CD8-positive, alpha-beta memory T cell (primary cell): ENCODE data around the gene FTO. TPM values are rescaled to one million over a fixed set of nuclear protein-coding genes. Genes with fewer than 3 reads are reported as not detected.
"Not testable (repeated sequence)": the region's sequence is repeated elsewhere in the genome, so short reads cannot be mapped to it uniquely, and the experiment has no call there.

ENCODE experiments used
- CTCF ChIA-PET: fragments of 350-600 bp; sonication (Branson Sonifier 250); formaldehyde crosslinking; loops from one replicate; lab custom pipeline; 2021; ENCODE audit warnings: antibody characterized with exemption; lab: Charles Lee
- POLR2A ChIA-PET: fragments of 350-600 bp; sonication (Branson Sonifier 250); formaldehyde crosslinking; loops from one replicate; lab custom pipeline; 2021; ENCODE audit warnings: antibody characterized with exemption; lab: Charles Lee
- DNase-seq, 5 donors: peaks; one replicate each; pipeline versions ENCODE4 v3.0.0 to v3.0.0-alpha.2; 2020 to 2022; ENCODE audit warnings: mixed read lengths in 1 of 5
- H3K27ac ChIP-seq: one replicate; pipeline ENCODE4 v1.7.0; 2013; ENCODE audit warnings: low read depth, mild to moderate bottlenecking, low read length, moderate library complexity
- H3K27me3 ChIP-seq: 2 replicates; pipeline ENCODE4 v1.7.0; 2013; ENCODE audit warnings: low read length, mild to moderate bottlenecking; ENCODE audit not compliant: insufficient read depth, poor library complexity, severe bottlenecking
- H3K36me3 ChIP-seq: 2 replicates; pipeline ENCODE4 v1.7.0; 2013; ENCODE audit warnings: mild to moderate bottlenecking, low read length, moderate library complexity; ENCODE audit not compliant: insufficient read depth
- H3K4me1 ChIP-seq: 2 replicates; pipeline ENCODE4 v1.7.0; 2013; ENCODE audit warnings: mild to moderate bottlenecking, low read length, moderate library complexity; ENCODE audit not compliant: insufficient read depth
- H3K4me3 ChIP-seq: 2 replicates; pipeline ENCODE4 v1.7.0; 2013; ENCODE audit warnings: mild to moderate bottlenecking, low read length
- H3K9me3 ChIP-seq: 2 replicates; pipeline ENCODE4 v1.7.0; 2013; ENCODE audit warnings: mild to moderate bottlenecking, low read length
- H3K27ac Mint-ChIP-seq, 8 donors: one replicate each; pipeline ENCODE4 v1.8.0; 2020 to 2021; ENCODE audit warnings: mixed read lengths in 8 of 8, mild to moderate bottlenecking in 6 of 8, inconsistent platforms in 3 of 8, moderate library complexity in 3 of 8
- H3K27me3 Mint-ChIP-seq, 2 donors: one replicate each; pipeline ENCODE4 v1.8.0; 2020 to 2021; ENCODE audit warnings: mixed read lengths in 2 of 2, mild to moderate bottlenecking in 1 of 2, moderate library complexity in 1 of 2
- H3K36me3 Mint-ChIP-seq, 3 donors: one replicate each; pipeline ENCODE4 v1.8.0; 2020 to 2021; ENCODE audit warnings: mixed read lengths in 3 of 3, inconsistent platforms in 1 of 3, mild to moderate bottlenecking in 1 of 3
- H3K4me1 Mint-ChIP-seq, 3 donors: one replicate each; pipeline ENCODE4 v1.8.0; 2020 to 2021; ENCODE audit warnings: mixed read lengths in 3 of 3, inconsistent platforms in 1 of 3, mild to moderate bottlenecking in 1 of 3
- H3K4me3 Mint-ChIP-seq, 7 donors: one replicate each; pipeline ENCODE4 v1.8.0; 2020 to 2021; ENCODE audit warnings: mixed read lengths in 7 of 7, mild to moderate bottlenecking in 6 of 7, moderate library complexity in 4 of 7, inconsistent platforms in 2 of 7
- H3K9me3 Mint-ChIP-seq, 5 donors: one replicate each; pipeline ENCODE4 v1.8.0; 2020 to 2022; ENCODE audit warnings: mixed read lengths in 5 of 5, mild to moderate bottlenecking in 3 of 5, moderate library complexity in 2 of 5, inconsistent platforms in 1 of 5
- polyA plus RNA-seq: library from polyadenylated mRNA; unstranded; fragments of 300-500 nt; fragmentation: Illumina TruSeq; gene quantifications from one replicate; pipeline ENCODE4 v1.2.3, GENCODE V29; 2021
- total RNA-seq, 2 experiments: library from RNA; stranded (reverse); gene quantifications; one replicate each; pipeline ENCODE4 v1.2.3, GENCODE V29; 2021

The FTO gene
- total and polyA plus RNA-seq, 3 experiments from 2014 or later, result 54.5 to 77.8 (median 56.0) TPM

- Mint-ChIP-seq H3K4me1 (no peaks in the 10 kb centered on the region), H3K9me3 (no peaks in the 10 kb centered on the region), H3K4me3 (no peak overlapping the region), H3K27ac (no peak overlapping the region), H3K36me3 (peaks cover 0 to 2% (median 1%) of the 10 kb centered on the region in 3 donors), H3K27me3 (no peaks in the 10 kb centered on the region)
- Histone ChIP-seq H3K27ac (no peak overlapping the region), H3K36me3 (no peaks in the 10 kb centered on the region), H3K4me1 (no peaks in the 10 kb centered on the region), H3K9me3 (no peaks in the 10 kb centered on the region), H3K27me3 (no peaks in the 10 kb centered on the region), H3K4me3 (no peak overlapping the region)
- POLR2A ChIA-PET, result no interaction called here
- CTCF ChIA-PET, result no interaction called here
- no peak for DNase-seq
These were observed 30.8 kb upstream of the FTO start for GRCh38 chr16:53673189-53673588.

- Mint-ChIP-seq H3K4me1 (no peaks in the 10 kb centered on the region), H3K4me3 (no peak overlapping the region), H3K36me3 (peaks cover under 1 to 7% (median 1%) of the 10 kb centered on the region in 3 donors), H3K9me3 (no peaks in the 10 kb centered on the region), H3K27me3 (no peaks in the 10 kb centered on the region), H3K27ac (no peak overlapping the region)
- ChIA-PET POLR2A (no interaction called here), CTCF (interaction anchor here (1.2 kb wide), 1 partner anchor 65 kb away, joined by 3 read pairs; no protein-coding TSS in a partner anchor)
- Histone ChIP-seq H3K4me1 (no peaks in the 10 kb centered on the region), H3K9me3 (no peaks in the 10 kb centered on the region), H3K36me3 (no peaks in the 10 kb centered on the region), H3K4me3 (no peak overlapping the region), H3K27ac (no peak overlapping the region), H3K27me3 (no peaks in the 10 kb centered on the region)
- DNase-seq, result no peak
These were observed 25.8 kb upstream of the FTO start for GRCh38 chr16:53678155-53678554.

- Mint-ChIP-seq H3K36me3 (peaks cover 4 to 13% (median 8%) of the 10 kb centered on the region in 3 donors), H3K27ac (peak overlapping the region in 1 of 8 donors; percentile 32), H3K4me3 (no peak overlapping the region), H3K9me3 (no peaks in the 10 kb centered on the region), H3K27me3 (no peaks in the 10 kb centered on the region), H3K4me1 (no peaks in the 10 kb centered on the region)
- Histone ChIP-seq H3K9me3 (no peaks in the 10 kb centered on the region), H3K4me3 (no peak overlapping the region), H3K27ac (no peak overlapping the region), H3K36me3 (no peaks in the 10 kb centered on the region), H3K27me3 (no peaks in the 10 kb centered on the region), H3K4me1 (no peaks in the 10 kb centered on the region)
- CTCF ChIA-PET, result interaction anchor here (1.2 kb wide), 1 partner anchor 64 kb away, joined by 3 read pairs; no protein-coding TSS in a partner anchor
- DNase-seq, result no peak
- POLR2A ChIA-PET, result no interaction called here
These were observed 25.1 kb upstream of the FTO start for GRCh38 chr16:53678756-53679343.

GRCh38 chr16:53680756-53681155 is 23.2 kb upstream of the FTO start:
- Histone ChIP-seq H3K9me3 (no peaks in the 10 kb centered on the region), H3K4me1 (no peaks in the 10 kb centered on the region), H3K27me3 (no peaks in the 10 kb centered on the region), H3K36me3 (no peaks in the 10 kb centered on the region), H3K27ac (no peak overlapping the region), H3K4me3 (no peak overlapping the region)
- DNase-seq, result no peak
- Mint-ChIP-seq H3K27me3 (no peaks in the 10 kb centered on the region), H3K9me3 (peaks cover 0 to 8% (median 0%) of the 10 kb centered on the region in 5 donors), H3K4me1 (no peaks in the 10 kb centered on the region), H3K36me3 (peaks cover 4 to 23% (median 20%) of the 10 kb centered on the region in 3 donors), H3K27ac (no peak overlapping the region), H3K4me3 (no peak overlapping the region)
- POLR2A ChIA-PET, result no interaction called here
- CTCF ChIA-PET, result no interaction called here

- POLR2A ChIA-PET, result no interaction called here
- CTCF ChIA-PET, result no interaction called here
- Mint-ChIP-seq H3K4me1 (no peaks in the 10 kb centered on the region), H3K36me3 (peaks cover 4 to 25% (median 24%) of the 10 kb centered on the region in 3 donors), H3K9me3 (peaks cover 0 to 8% (median 0%) of the 10 kb centered on the region in 5 donors), H3K27me3 (no peaks in the 10 kb centered on the region), H3K27ac (no peak overlapping the region), H3K4me3 (no peak overlapping the region)
- no peak overlapping the region for H3K27ac ChIP-seq
- H3K9me3 ChIP-seq, result no peaks in the 10 kb centered on the region
- H3K27me3 ChIP-seq, result no peaks in the 10 kb centered on the region
- H3K4me1 ChIP-seq, result no peaks in the 10 kb centered on the region
- H3K4me3 ChIP-seq, result no peak overlapping the region
- H3K36me3 ChIP-seq, result no peaks in the 10 kb centered on the region
- no peak for DNase-seq
These were observed 22.6 kb upstream of the FTO start for GRCh38 chr16:53681354-53681753.

- H3K4me3 Mint-ChIP-seq, H3K4me1 Mint-ChIP-seq, H3K27ac Mint-ChIP-seq, CTCF ChIA-PET, H3K9me3 ChIP-seq, H3K9me3 Mint-ChIP-seq, DNase-seq, POLR2A ChIA-PET, H3K4me3 ChIP-seq, H3K4me1 ChIP-seq, H3K36me3 ChIP-seq, H3K27me3 ChIP-seq, H3K27me3 Mint-ChIP-seq, H3K27ac ChIP-seq: not testable (repeated sequence)
- H3K36me3 Mint-ChIP-seq, result peaks cover 6 to 24% (median 23%) of the 10 kb centered on the region in 3 donors
These were observed 18.6 kb upstream of the FTO start for GRCh38 chr16:53685334-53685733.

- Histone ChIP-seq H3K36me3 (no peaks in the 10 kb centered on the region), H3K4me1 (no peaks in the 10 kb centered on the region), H3K27ac (no peak overlapping the region), H3K9me3 (no peaks in the 10 kb centered on the region), H3K27me3 (no peaks in the 10 kb centered on the region), H3K4me3 (no peak overlapping the region)
- ChIA-PET CTCF (no interaction called here), POLR2A (no interaction called here)
- Mint-ChIP-seq H3K4me3 (no peak overlapping the region), H3K36me3 (peaks cover 6 to 24% (median 24%) of the 10 kb centered on the region in 3 donors), H3K4me1 (no peaks in the 10 kb centered on the region), H3K27ac (peak overlapping the region in 1 of 8 donors; percentile 25), H3K9me3 (peaks cover 0 to 8% (median 0%) of the 10 kb centered on the region in 5 donors), H3K27me3 (no peaks in the 10 kb centered on the region)
- DNase-seq, result no peak
These were observed 17.2 kb upstream of the FTO start for GRCh38 chr16:53686710-53687109.

GRCh38 chr16:53689636-53690035 is 14.3 kb upstream of the FTO start:
- Histone ChIP-seq H3K4me1 (no peaks in the 10 kb centered on the region), H3K4me3 (no peak overlapping the region), H3K36me3 (no peaks in the 10 kb centered on the region), H3K9me3 (no peaks in the 10 kb centered on the region), H3K27me3 (no peaks in the 10 kb centered on the region), H3K27ac (no peak overlapping the region)
- ChIA-PET CTCF (no interaction called here), POLR2A (no interaction called here)
- H3K4me3 Mint-ChIP-seq, result no peak overlapping the region
- no peak overlapping the region for H3K27ac Mint-ChIP-seq
- no peaks in the 10 kb centered on the region for H3K4me1 Mint-ChIP-seq
- DNase-seq, result no peak
- H3K27me3 Mint-ChIP-seq, result no peaks in the 10 kb centered on the region
- H3K9me3 Mint-ChIP-seq, result peaks cover 0 to 8% (median 0%) of the 10 kb centered on the region in 5 donors
- peaks cover 4 to 22% (median 15%) of the 10 kb centered on the region in 3 donors for H3K36me3 Mint-ChIP-seq
